Pancreas (tissue), 10 donors: Measurements from ENCODE around the gene LIG3. TPM values are rescaled to one million over a fixed set of nuclear protein-coding genes. Genes with fewer than 3 reads are reported as not detected.

Experiments used
- ATAC-seq, 4 donors: fragments of 200-7000 bp; cut with Tn5 transposase; one replicate each; pipeline versions ENCODE4 v1.8.0 to v1.9.1; 2020; ENCODE audit warnings: mild to moderate bottlenecking in 4 of 4, moderate library complexity in 4 of 4
- DNase-seq, 6 donors: peaks; one replicate each; pipeline ENCODE4 v3.0.0-alpha.2; 2020
- FAIRE-seq: peaks from 2 replicates; lab custom pipeline; 2012; peaks lifted over from hg19 to GRCh38; lab: Jason Lieb, UNC
- H3K27ac ChIP-seq, 4 donors: fragments of 200-600 bp; sonication (generic); 1 replicate in 3 of 4; 2 replicates in 1 of 4; pipeline versions ENCODE4 v1.5.0 to v1.8.0; 2020
- H3K27me3 ChIP-seq, 4 donors: fragments of 200-600 bp; one replicate each; pipeline ENCODE4 v1.8.0; 2021
- H3K36me3 ChIP-seq, 3 donors: fragments of 200-600 bp; sonication (generic) in 1 of 3; one replicate each; pipeline versions ENCODE4 v1.5.0 to v1.8.0; 2020 to 2021
- H3K4me1 ChIP-seq, 3 donors: fragments of 200-600 bp; one replicate each; pipeline ENCODE4 v1.8.0; 2021
- H3K4me3 ChIP-seq, 4 donors: fragments of 200-600 bp; sonication (generic) in 2 of 4; one replicate each; pipeline versions ENCODE4 v1.5.0 to v1.8.0; 2020 to 2021
- H3K9me3 ChIP-seq, 4 donors: fragments of 200-600 bp; one replicate each; pipeline ENCODE4 v1.8.0; 2021
- WGBS, 2 donors: extraction: QIAGEN DNeasy Blood & Tissue Kit; methylation state at CpG; one replicate each; pipeline ENCODE4 v1.1.7; 2013; 5-methylcytosine and 5-hydroxymethylcytosine counted together
- intact Hi-C, 3 donors: fragments of 100-400 bp; cut with DNase I; formaldehyde crosslinking; loops; one replicate each; pipeline versions ENCODE4 v1.11.1 to v1.14.2; 2022
- polyA plus RNA-seq, 2 donors: library from polyadenylated mRNA; stranded (reverse); fragments of 200-250 nt; gene quantifications; one replicate each; pipeline ENCODE4 v1.2.3, GENCODE V29; 2013
- total RNA-seq, 6 donors: library from RNA; stranded (reverse); fragmentation: NEBNext Ultra II Directional in 4 of 6; extraction: Animal tissue kit (Norgen Biotek cat#: 25700) in 4 of 6; gene quantifications; one replicate each; pipeline versions ENCODE4 v1.2.1 to v1.2.4, GENCODE V29; 2021 to 2023
- TF ChIP-seq, protein P1 (sequence below), 4 donors: fragments of 200-600 bp; sonication (generic) in 3 of 4; IDR thresholded peaks; one replicate each; pipeline versions ENCODE4 v1.5.0 to v1.8.0; 2021; ENCODE audit warnings: antibody characterized with exemption in 4 of 4
- donor health status: healthy with polysubstance abuse.
- donor health status: DM: no; HTN: no; CAD: no; lungs with moderate emphysema.
- donor health status: DM: no; HTN: no; CAD: no.
- donor health status: control.
- donor health status: control.
- donor health status: Bipolar disorder and iron deficiency.
- donor health status: DM: yes; HTN: yes; CAD: no.
- donor health status: DM: no; HTN: no; CAD: no.
- donor health status: DM: no; HTN: no; CAD: no.
- donor health status: DM: yes; HTN: yes; CAD: no.

Gene LIG3
- total and polyA plus RNA-seq, 8 donors: 6.4 to 22.2 (median 16.9) TPM

DNA sequence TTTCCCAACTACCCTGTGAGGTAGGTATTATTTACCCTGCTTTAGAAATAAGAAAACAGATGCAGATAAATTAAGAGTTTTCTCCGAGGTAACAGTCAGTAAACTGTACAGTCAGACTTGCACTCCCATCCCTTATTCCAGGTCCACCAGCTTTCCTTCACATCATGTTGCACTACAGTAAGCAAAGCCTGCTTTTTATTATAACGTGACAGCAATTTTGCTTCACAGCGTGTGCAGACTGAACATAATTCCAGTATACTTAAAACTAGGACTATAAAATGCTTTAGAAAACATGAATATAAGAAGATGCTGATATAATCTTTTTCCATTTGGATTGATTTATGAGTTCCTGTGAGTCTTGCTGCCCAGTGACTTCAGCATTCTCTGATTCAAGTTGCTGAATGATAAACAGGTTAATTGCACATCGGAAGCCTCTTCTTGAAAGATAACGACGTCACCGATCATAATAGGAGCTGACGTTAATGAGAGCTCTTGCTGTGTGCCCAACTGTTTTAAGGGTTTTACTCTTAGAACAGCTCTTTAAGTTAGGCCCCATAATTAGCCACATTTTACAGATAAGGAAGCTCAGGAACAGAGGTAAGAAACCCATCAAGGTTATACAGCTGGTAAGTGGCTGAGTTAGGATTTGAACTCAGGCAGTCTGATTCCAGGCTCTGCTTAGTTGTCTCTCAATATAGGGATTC is 1.4 kb downstream of the LIG3 start:
- intact Hi-C loops: no loop called here
- no peak for FAIRE-seq
- Histone ChIP-seq H3K4me1 (peaks cover 0 to 13% (median 0%) of the 10 kb centered on the region in 3 donors), H3K9me3 (no peaks in the 10 kb centered on the region), H3K36me3 (peaks cover 0 to 3% (median 0%) of the 10 kb centered on the region in 3 donors), H3K27ac (peak overlapping the region; percentile 98 to 99 (median 98)), H3K27me3 (no peaks in the 10 kb centered on the region), H3K4me3 (peak overlapping the region; percentile 85 to 96 (median 91))
- TF ChIP-seq, protein P1, sequence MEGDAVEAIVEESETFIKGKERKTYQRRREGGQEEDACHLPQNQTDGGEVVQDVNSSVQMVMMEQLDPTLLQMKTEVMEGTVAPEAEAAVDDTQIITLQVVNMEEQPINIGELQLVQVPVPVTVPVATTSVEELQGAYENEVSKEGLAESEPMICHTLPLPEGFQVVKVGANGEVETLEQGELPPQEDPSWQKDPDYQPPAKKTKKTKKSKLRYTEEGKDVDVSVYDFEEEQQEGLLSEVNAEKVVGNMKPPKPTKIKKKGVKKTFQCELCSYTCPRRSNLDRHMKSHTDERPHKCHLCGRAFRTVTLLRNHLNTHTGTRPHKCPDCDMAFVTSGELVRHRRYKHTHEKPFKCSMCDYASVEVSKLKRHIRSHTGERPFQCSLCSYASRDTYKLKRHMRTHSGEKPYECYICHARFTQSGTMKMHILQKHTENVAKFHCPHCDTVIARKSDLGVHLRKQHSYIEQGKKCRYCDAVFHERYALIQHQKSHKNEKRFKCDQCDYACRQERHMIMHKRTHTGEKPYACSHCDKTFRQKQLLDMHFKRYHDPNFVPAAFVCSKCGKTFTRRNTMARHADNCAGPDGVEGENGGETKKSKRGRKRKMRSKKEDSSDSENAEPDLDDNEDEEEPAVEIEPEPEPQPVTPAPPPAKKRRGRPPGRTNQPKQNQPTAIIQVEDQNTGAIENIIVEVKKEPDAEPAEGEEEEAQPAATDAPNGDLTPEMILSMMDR (IDR thresholded peaks at IDR 0.05): no peak
- ATAC-seq: peak in 2 of 4 donors; percentile 2 to 4
- WGBS, 2 donors: 5 to 6% methylated on average over 8 of the region's 8 CpGs
- no peak for DNase-seq

GRCh38 chr17:34987232-34987631 is 6.9 kb downstream of the LIG3 start:
- H3K27ac ChIP-seq: no peak overlapping the region
- no peaks in the 10 kb centered on the region for H3K9me3 ChIP-seq
- H3K27me3 ChIP-seq: no peaks in the 10 kb centered on the region
- intact Hi-C loops: no loop called here
- H3K4me1 ChIP-seq: peaks cover 0 to 4% (median under 1%) of the 10 kb centered on the region in 3 donors
- DNase-seq (no peak), FAIRE-seq (no peak), ATAC-seq (no peak)
- TF ChIP-seq, protein P1 (IDR thresholded peaks at IDR 0.05): no peak
- H3K36me3 ChIP-seq: peaks cover 0 to 31% (median 0%) of the 10 kb centered on the region in 3 donors
- no peak overlapping the region for H3K4me3 ChIP-seq
- 94 to 96% methylated on average over 2 of the region's 2 CpGs for WGBS, 2 donors

DNA sequence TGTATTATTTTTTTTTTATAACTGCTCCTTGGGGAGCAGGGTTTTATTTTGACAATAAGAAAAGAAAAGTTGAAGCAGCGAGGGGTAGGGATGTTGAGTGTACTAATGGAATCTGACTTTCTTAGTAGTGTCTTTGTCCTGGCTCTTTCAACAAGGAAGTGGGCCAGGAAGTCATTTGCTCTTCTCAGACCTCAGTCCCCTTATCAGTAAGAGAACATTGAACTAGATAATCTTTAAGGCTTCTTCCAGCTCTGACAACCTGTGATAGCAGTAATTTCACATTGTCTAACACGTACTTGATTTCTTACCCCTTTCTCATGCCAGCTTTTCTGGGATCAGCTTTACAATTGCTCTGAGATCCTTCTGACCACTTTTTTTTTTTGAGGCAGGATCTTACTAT is 8.3 kb downstream of the LIG3 start:
- H3K4me3 ChIP-seq: no peak overlapping the region
- no peaks in the 10 kb centered on the region for H3K27me3 ChIP-seq
- FAIRE-seq (no peak), ATAC-seq (no peak), DNase-seq (no peak)
- peaks cover 0 to 4% (median 0%) of the 10 kb centered on the region in 3 donors for H3K4me1 ChIP-seq
- 89 to 94% methylated on average over 2 of the region's 2 CpGs for WGBS, 2 donors
- no peaks in the 10 kb centered on the region for H3K9me3 ChIP-seq
- H3K27ac ChIP-seq: no peak overlapping the region
- peaks cover 0 to 31% (median 0%) of the 10 kb centered on the region in 3 donors for H3K36me3 ChIP-seq
- TF ChIP-seq, protein P1 (IDR thresholded peaks at IDR 0.05): no peak
- intact Hi-C loops: no loop called here

- ATAC-seq (no peak), FAIRE-seq (no peak), DNase-seq (no peak)
- TF ChIP-seq, protein P1 (IDR thresholded peaks at IDR 0.05): no peak
- Histone ChIP-seq H3K36me3 (peaks cover 0 to 37% (median 0%) of the 10 kb centered on the region in 3 donors), H3K27me3 (no peaks in the 10 kb centered on the region), H3K27ac (no peak overlapping the region), H3K4me1 (peaks cover 0 to 4% (median 0%) of the 10 kb centered on the region in 3 donors), H3K4me3 (no peak overlapping the region), H3K9me3 (no peaks in the 10 kb centered on the region)
- 91 to 92% methylated on average over 10 of the region's 10 CpGs for whole genome bisulfite sequencing, 2 donors
- intact Hi-C loops: no loop called here
Measured at GRCh38 chr17:34989473-34989872, 9.2 kb downstream of the LIG3 start.

DNA sequence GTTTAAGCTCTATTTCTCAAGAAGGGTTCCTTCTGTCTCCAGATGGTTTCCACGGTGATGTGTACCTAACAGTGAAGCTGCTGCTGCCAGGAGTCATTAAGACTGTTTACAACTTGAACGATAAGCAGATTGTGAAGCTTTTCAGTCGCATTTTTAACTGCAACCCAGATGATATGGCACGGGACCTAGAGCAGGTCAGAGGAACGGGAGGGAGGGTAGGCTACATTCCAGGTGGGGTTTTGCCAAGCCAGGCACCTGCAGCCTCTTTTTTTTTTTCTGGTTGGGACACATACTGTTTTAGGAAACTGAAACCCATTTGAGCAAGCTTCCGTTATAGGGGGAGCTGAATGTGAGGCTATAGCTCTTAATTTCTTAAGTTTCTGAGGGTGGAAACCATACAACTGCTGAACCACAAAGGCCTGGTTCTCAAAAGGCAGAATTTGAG is 10.6 kb downstream of the LIG3 start:
- H3K4me1 ChIP-seq: peaks cover 0 to 4% (median 0%) of the 10 kb centered on the region in 3 donors
- H3K4me3 ChIP-seq: no peak overlapping the region
- intact Hi-C loops: loop anchor here in 1 of 3 donors (10.0 kb wide), 1 partner anchor 134 kb away; the partner anchor contains the start of gene FNDC8
- ATAC-seq (peak; percentile 56 to 87 (median 72)), DNase-seq (peak in 3 of 6 donors; percentile 36 to 59 (median 56)), FAIRE-seq (no peak)
- no peak overlapping the region for H3K27ac ChIP-seq
- H3K9me3 ChIP-seq: no peaks in the 10 kb centered on the region
- TF ChIP-seq, protein P1 (IDR thresholded peaks at IDR 0.05): no peak
- H3K27me3 ChIP-seq: no peaks in the 10 kb centered on the region
- H3K36me3 ChIP-seq: peaks cover 0 to 48% (median 3%) of the 10 kb centered on the region in 3 donors
- WGBS, 2 donors: 20 to 24% methylated on average over 6 of the region's 6 CpGs
